ENCODE data around the gene TTC16.

- no peak for TF ChIP-seq CTCF (conservative IDR thresholded peaks at IDR 0.05 in 1 of 2, IDR thresholded peaks at IDR 0.05 in 1 of 2; ENCODE audit: low read depth in 1 of 2, low read length in 2 of 2)
- TF ChIP-seq EZH2 (IDR thresholded peaks at IDR 0.05; ENCODE audit: low read length, missing control alignments) = no peak
Observed at GRCh38 chr9:127715470-127716337, at the start of gene TTC16, which contains the start of gene PTRH1.

Data from fibroblast of lung (primary cell).